ENCODE results near the gene AURKB. TPM values are rescaled to one million over a fixed set of nuclear protein-coding genes. Genes with fewer than 3 reads are reported as not detected.

Gene AURKB
- total and polyA plus RNA-seq, 2 of the 13 experiments (the other 11 are each of a cell fraction or from before 2014, with no cell fraction given) = 29.5 to 75.3 TPM

DNA sequence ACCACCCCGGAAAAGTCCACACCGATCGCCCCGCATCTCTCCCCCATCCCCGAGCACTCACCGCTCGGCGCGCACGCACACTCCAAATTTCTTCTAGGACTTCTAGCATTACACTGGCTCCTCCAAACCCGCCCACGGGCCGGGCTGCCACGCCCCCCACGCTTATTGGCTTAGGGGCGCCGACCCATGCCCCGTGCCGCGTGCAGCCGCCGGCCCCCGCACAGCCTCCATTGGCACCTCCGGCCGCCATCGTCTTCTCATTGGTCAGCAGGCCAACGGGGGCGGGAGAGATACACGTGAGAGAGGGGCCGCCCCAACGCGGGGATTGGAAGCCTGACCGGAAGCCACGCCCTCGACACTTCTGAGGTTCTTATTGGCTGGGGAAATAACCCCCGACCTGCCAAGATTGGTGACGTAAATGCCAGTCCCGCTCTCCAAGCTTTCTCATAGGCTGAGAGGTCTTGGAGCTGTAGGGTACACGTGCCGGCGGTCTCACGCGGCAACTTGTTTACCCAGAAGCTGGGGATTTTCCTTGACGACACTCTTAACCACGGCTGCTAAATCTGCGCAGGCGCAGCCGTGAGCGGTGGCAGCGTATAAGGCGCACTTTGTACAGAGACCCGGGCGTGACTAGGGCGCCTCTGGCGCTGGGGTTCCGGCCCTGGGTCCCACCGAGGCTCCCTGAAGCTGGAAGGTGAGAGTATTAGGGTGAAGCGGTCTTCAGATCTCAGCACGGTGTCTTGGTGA is 54.0 kb downstream of the AURKB start (continued):
- no peak for TF ChIP-seq ZNF24 (IDR thresholded peaks at IDR 0.05)
- no peak for TF ChIP-seq HHEX (CRISPR knock-in tag; IDR thresholded peaks at IDR 0.05)
- TF ChIP-seq, protein P1, sequence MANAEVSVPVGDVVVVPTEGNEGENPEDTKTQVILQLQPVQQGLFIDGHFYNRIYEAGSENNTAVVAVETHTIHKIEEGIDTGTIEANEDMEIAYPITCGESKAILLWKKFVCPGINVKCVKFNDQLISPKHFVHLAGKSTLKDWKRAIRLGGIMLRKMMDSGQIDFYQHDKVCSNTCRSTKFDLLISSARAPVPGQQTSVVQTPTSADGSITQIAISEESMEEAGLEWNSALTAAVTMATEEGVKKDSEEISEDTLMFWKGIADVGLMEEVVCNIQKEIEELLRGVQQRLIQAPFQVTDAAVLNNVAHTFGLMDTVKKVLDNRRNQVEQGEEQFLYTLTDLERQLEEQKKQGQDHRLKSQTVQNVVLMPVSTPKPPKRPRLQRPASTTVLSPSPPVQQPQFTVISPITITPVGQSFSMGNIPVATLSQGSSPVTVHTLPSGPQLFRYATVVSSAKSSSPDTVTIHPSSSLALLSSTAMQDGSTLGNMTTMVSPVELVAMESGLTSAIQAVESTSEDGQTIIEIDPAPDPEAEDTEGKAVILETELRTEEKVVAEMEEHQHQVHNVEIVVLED (CRISPR knock-in tag; IDR thresholded peaks at IDR 0.05; ENCODE audit: borderline replicate concordance) = peak; percentile 42; the same call in 1 of the 2 replicates
- 0 out of 2 replicates have a peak, but pooled peaks have one; percentile 55 for TF ChIP-seq ZNF552 (CRISPR knock-in tag; IDR thresholded peaks at IDR 0.05; ENCODE audit: borderline replicate concordance)
- peak; percentile 50; the same call in 1 of the 2 replicates for TF ChIP-seq SOX5 (CRISPR knock-in tag; IDR thresholded peaks at IDR 0.05; ENCODE audit: borderline replicate concordance)
- 0 out of 2 replicates have a peak, but pooled peaks have one; percentile 20 for TF ChIP-seq ZNF777 (CRISPR knock-in tag; IDR thresholded peaks at IDR 0.05)
- peak; percentile 48; the same call in 1 of the 2 replicates for TF ChIP-seq IRF2 (CRISPR knock-in tag; IDR thresholded peaks at IDR 0.05)
- TF ChIP-seq, protein P2, sequence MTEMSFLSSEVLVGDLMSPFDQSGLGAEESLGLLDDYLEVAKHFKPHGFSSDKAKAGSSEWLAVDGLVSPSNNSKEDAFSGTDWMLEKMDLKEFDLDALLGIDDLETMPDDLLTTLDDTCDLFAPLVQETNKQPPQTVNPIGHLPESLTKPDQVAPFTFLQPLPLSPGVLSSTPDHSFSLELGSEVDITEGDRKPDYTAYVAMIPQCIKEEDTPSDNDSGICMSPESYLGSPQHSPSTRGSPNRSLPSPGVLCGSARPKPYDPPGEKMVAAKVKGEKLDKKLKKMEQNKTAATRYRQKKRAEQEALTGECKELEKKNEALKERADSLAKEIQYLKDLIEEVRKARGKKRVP (CRISPR knock-in tag; IDR thresholded peaks at IDR 0.05) = 0 out of 4 replicates have a peak, but pooled peaks of 1 of the 2 experiments have one; percentile 13
- no peak for TF ChIP-seq DR1 (CRISPR knock-in tag; IDR thresholded peaks at IDR 0.05)
- TF ChIP-seq STAG1 (CRISPR knock-in tag; IDR thresholded peaks at IDR 0.05) = 0 out of 2 replicates have a peak, but pooled peaks have one; percentile 18
- 0 out of 2 replicates have a peak, but pooled peaks have one; percentile 45 for TF ChIP-seq FOXC1 (CRISPR knock-in tag; IDR thresholded peaks at IDR 0.05; ENCODE audit: borderline replicate concordance)
- TF ChIP-seq ISL2 (CRISPR knock-in tag; IDR thresholded peaks at IDR 0.05) = peak; percentile 35; the same call in 1 of the 2 replicates
- TF ChIP-seq MYC (CRISPR knock-in tag; IDR thresholded peaks at IDR 0.05; ENCODE audit: borderline replicate concordance) = peak; percentile 59; the same call in 1 of the 2 replicates
- 0 out of 2 replicates have a peak, but pooled peaks have one; percentile 32 for TF ChIP-seq KAT8 (CRISPR knock-in tag; IDR thresholded peaks at IDR 0.05)
- peak; percentile 21; the same call in 1 of the 2 replicates for TF ChIP-seq MIER3 (CRISPR knock-in tag; IDR thresholded peaks at IDR 0.05; ENCODE audit: borderline replicate concordance)
- TF ChIP-seq, protein P3, sequence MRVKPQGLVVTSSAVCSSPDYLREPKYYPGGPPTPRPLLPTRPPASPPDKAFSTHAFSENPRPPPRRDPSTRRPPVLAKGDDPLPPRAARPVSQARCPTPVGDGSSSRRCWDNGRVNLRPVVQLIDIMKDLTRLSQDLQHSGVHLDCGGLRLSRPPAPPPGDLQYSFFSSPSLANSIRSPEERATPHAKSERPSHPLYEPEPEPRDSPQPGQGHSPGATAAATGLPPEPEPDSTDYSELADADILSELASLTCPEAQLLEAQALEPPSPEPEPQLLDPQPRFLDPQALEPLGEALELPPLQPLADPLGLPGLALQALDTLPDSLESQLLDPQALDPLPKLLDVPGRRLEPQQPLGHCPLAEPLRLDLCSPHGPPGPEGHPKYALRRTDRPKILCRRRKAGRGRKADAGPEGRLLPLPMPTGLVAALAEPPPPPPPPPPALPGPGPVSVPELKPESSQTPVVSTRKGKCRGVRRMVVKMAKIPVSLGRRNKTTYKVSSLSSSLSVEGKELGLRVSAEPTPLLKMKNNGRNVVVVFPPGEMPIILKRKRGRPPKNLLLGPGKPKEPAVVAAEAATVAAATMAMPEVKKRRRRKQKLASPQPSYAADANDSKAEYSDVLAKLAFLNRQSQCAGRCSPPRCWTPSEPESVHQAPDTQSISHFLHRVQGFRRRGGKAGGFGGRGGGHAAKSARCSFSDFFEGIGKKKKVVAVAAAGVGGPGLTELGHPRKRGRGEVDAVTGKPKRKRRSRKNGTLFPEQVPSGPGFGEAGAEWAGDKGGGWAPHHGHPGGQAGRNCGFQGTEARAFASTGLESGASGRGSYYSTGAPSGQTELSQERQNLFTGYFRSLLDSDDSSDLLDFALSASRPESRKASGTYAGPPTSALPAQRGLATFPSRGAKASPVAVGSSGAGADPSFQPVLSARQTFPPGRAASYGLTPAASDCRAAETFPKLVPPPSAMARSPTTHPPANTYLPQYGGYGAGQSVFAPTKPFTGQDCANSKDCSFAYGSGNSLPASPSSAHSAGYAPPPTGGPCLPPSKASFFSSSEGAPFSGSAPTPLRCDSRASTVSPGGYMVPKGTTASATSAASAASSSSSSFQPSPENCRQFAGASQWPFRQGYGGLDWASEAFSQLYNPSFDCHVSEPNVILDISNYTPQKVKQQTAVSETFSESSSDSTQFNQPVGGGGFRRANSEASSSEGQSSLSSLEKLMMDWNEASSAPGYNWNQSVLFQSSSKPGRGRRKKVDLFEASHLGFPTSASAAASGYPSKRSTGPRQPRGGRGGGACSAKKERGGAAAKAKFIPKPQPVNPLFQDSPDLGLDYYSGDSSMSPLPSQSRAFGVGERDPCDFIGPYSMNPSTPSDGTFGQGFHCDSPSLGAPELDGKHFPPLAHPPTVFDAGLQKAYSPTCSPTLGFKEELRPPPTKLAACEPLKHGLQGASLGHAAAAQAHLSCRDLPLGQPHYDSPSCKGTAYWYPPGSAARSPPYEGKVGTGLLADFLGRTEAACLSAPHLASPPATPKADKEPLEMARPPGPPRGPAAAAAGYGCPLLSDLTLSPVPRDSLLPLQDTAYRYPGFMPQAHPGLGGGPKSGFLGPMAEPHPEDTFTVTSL (CRISPR knock-in tag; IDR thresholded peaks at IDR 0.05; ENCODE audit: borderline replicate concordance) = no peak
- TF ChIP-seq, protein P4, sequence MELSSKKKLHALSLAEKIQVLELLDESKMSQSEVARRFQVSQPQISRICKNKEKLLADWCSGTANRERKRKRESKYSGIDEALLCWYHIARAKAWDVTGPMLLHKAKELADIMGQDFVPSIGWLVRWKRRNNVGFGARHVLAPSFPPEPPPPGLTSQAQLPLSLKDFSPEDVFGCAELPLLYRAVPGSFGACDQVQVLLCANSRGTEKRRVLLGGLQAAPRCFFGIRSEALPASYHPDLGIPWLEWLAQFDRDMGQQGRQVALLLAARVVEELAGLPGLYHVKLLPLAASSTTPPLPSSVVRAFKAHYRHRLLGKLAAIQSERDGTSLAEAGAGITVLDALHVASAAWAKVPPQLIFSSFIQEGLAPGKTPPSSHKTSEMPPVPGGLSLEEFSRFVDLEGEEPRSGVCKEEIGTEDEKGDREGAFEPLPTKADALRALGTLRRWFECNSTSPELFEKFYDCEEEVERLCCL (CRISPR knock-in tag; IDR thresholded peaks at IDR 0.05; ENCODE audit: borderline replicate concordance) = no peak
- TF ChIP-seq NAIF1 (CRISPR knock-in tag; IDR thresholded peaks at IDR 0.05; ENCODE audit: borderline replicate concordance) = peak; percentile 84
- TF ChIP-seq HMGA1 (CRISPR knock-in tag; conservative IDR thresholded peaks at IDR 0.05) = no peak
- peak; percentile 40 for TF ChIP-seq PHF5A (CRISPR knock-in tag; IDR thresholded peaks at IDR 0.05; ENCODE audit: low read depth, unreplicated experiment)

Measured in HepG2 (cell line).